Measurements from ENCODE around the gene OR5T2. TPM values are rescaled to one million over a fixed set of nuclear protein-coding genes. Genes with fewer than 3 reads are reported as not detected.
"Not testable (repeated sequence)": the region's sequence is repeated elsewhere in the genome, so short reads cannot be mapped to it uniquely, and the experiment has no call there.

The OR5T2 gene
- not detected for total RNA-seq
- long read RNA-seq: 0 reads

- DNase-seq (no peak), ATAC-seq (no peak)
- intact Hi-C loops (cut with DNase I): no loop called here
Observed at GRCh38 chr11:56234155-56234554, at the start of gene OR5T2. Gene OR5T2, minus strand, starts transcription at chr11:56234255. Its CDS starts 1,193 bp downstream, at chr11:56233062.

GRCh38 chr11:56273854-56274253 is 39.8 kb upstream of the OR5T2 start, which contains the start of gene OR5T1:
Gene OR5T1, plus strand, starts transcription at chr11:56274154. Its CDS starts 1,485 bp downstream, at chr11:56275639.
- intact Hi-C loops (cut with DNase I): no loop called here
- no peak for DNase-seq

GRCh38 chr11:56271092-56271491 is 37.0 kb upstream of the OR5T2 start:
- DNase-seq (no peak), ATAC-seq (no peak)
- intact Hi-C loops (cut with DNase I): no loop called here

More at GRCh38 chr11:56273854-56274253, 39.8 kb upstream of the OR5T2 start, which contains the start of gene OR5T1:
- ATAC-seq: no peak

- ATAC-seq (no peak), DNase-seq (no peak)
- intact Hi-C loops (cut with DNase I): no loop called here
Observed at GRCh38 chr11:56251954-56252353, 17.9 kb upstream of the OR5T2 start, which contains the start of gene OR5T3. Gene OR5T3, plus strand, starts transcription at chr11:56252254. Its CDS starts 0 bp downstream, at chr11:56252254.

GRCh38 chr11:56219735-56220134 is 14.3 kb downstream of the OR5T2 start:
- intact Hi-C loops (cut with DNase I); DNase-seq; ATAC-seq: not testable (repeated sequence)

GRCh38 chr11:56214537-56214936 is 19.5 kb downstream of the OR5T2 start:
- DNase-seq (no peak), ATAC-seq (no peak)
- intact Hi-C loops (cut with DNase I): no loop called here

GRCh38 chr11:56207790-56208189 is 26.3 kb downstream of the OR5T2 start:
- intact Hi-C loops (cut with DNase I): no loop called here
- DNase-seq (no peak), ATAC-seq (no peak)

GRCh38 chr11:56197367-56197766 is 36.7 kb downstream of the OR5T2 start:
- DNase-seq: no peak
- ATAC-seq: no peak
- intact Hi-C loops (cut with DNase I): no loop called here

GRCh38 chr11:56196705-56197104 is 37.4 kb downstream of the OR5T2 start:
- intact Hi-C loops (cut with DNase I): no loop called here
- DNase-seq: no peak
- no peak for ATAC-seq

GRCh38 chr11:56188602-56189001 is 45.5 kb downstream of the OR5T2 start:
- DNase-seq: no peak
- no peak for ATAC-seq
- intact Hi-C loops (cut with DNase I): no loop called here

GRCh38 chr11:56183459-56183858 is 50.6 kb downstream of the OR5T2 start:
- no peak for DNase-seq
- ATAC-seq: no peak
- intact Hi-C loops (cut with DNase I): no loop called here

Other genes with a start within 250 kb of the OR5T2 start
- gene OR5F1, start 239.6 kb downstream of the OR5T2 start, total RNA-seq: not detected
- gene OR5AS1, start 206.6 kb downstream of the OR5T2 start, total RNA-seq: not detected
- gene OR8I2, start 140.9 kb downstream of the OR5T2 start, total RNA-seq: not detected
- gene OR8H2, start 130.6 kb downstream of the OR5T2 start, total RNA-seq: not detected
- not detected for gene OR8H3, start 111.9 kb downstream of the OR5T2 start, total RNA-seq
- gene OR8J3, start 94.1 kb downstream of the OR5T2 start, total RNA-seq: not detected
- gene OR8K5, start 73.9 kb downstream of the OR5T2 start, total RNA-seq: not detected
- gene OR5J2, start 57.6 kb downstream of the OR5T2 start, total RNA-seq: not detected
- gene OR5T3, start 18.0 kb upstream of the OR5T2 start, total RNA-seq: not detected
- gene OR5T1, start 39.9 kb upstream of the OR5T2 start, total RNA-seq: not detected
- gene OR8H1, start 58.0 kb upstream of the OR5T2 start, total RNA-seq: not detected
- gene OR8K3, start 80.9 kb upstream of the OR5T2 start, total RNA-seq: not detected
- gene OR8K1, start 111.8 kb upstream of the OR5T2 start, total RNA-seq: not detected
- gene OR8J1, start 120.0 kb upstream of the OR5T2 start, total RNA-seq: not detected
- gene OR8U1, start 141.4 kb upstream of the OR5T2 start, total RNA-seq: not detected
- not detected for gene OR5AL1, start 178.4 kb upstream of the OR5T2 start, total RNA-seq
- gene OR5M3, start 239.1 kb upstream of the OR5T2 start, total RNA-seq: not detected

All from left cardiac atrium (tissue), 4 donors.